Neural cell (in vitro differentiated cells): Measurements from ENCODE around the gene HMCES. TPM values are rescaled to one million over a fixed set of nuclear protein-coding genes. Genes with fewer than 3 reads are reported as not detected.

Source experiments
- H2AFZ ChIP-seq: fragments of 200-600, 300-800 bp; sonication (generic), shearing (Covaris generic); 2 replicates; pipeline ENCODE4 v1.6.0; 2014; ENCODE audit warnings: low read depth, mild to moderate bottlenecking, antibody characterized with exemption, low read length, moderate library complexity
- H3F3A ChIP-seq: fragments of 200-600 bp; shearing (Covaris generic); 2 replicates; pipeline ENCODE4 v1.6.1; 2016; ENCODE audit warnings: mild to moderate bottlenecking, moderate library complexity, mixed read lengths, antibody characterized with exemption, low read length; ENCODE audit not compliant: insufficient read depth, poor library complexity, severe bottlenecking
- H3K27ac ChIP-seq: fragments of 200-600, 300-800 bp; sonication (generic), shearing (Covaris generic); 2 replicates; pipeline ENCODE4 v1.5.1; 2014; ENCODE audit warnings: mild to moderate bottlenecking, low read length, moderate library complexity
- H3K27me3 ChIP-seq: fragments of 300-800, 200-600 bp; sonication (generic), shearing (Covaris generic); 2 replicates; pipeline ENCODE4 v1.6.0; 2014; ENCODE audit warnings: mild to moderate bottlenecking, low read depth, low read length, moderate library complexity; ENCODE audit not compliant: insufficient read depth
- H3K36me3 ChIP-seq: fragments of 300-800, 200-600 bp; sonication (generic), shearing (Covaris generic); 2 replicates; pipeline ENCODE4 v1.5.1; 2014; ENCODE audit warnings: mild to moderate bottlenecking, antibody characterized with exemption, low read length, moderate library complexity; ENCODE audit not compliant: insufficient read depth
- H3K4me2 ChIP-seq: fragments of 300-800, 200-600 bp; sonication (generic), shearing (Covaris generic); 2 replicates; pipeline ENCODE4 v1.6.0; 2014; ENCODE audit warnings: mild to moderate bottlenecking, low read length
- H3K4me3 ChIP-seq: fragments of 300-800, 200-600 bp; sonication (generic), shearing (Covaris generic); 2 replicates; pipeline ENCODE4 v1.5.1; 2014; ENCODE audit warnings: mild to moderate bottlenecking, low read length, moderate library complexity
- H3K79me2 ChIP-seq: fragments of 200-600 bp; shearing (Covaris generic); replicated peaks from 2 replicates; pipeline ENCODE4 v1.6.0; 2014; ENCODE audit warnings: mild to moderate bottlenecking, low read length, moderate library complexity; ENCODE audit not compliant: insufficient read depth
- H3K9ac ChIP-seq: fragments of 300-800, 200-600 bp; sonication (generic), shearing (Covaris generic); 2 replicates; pipeline ENCODE4 v1.6.1; 2016; ENCODE audit warnings: mild to moderate bottlenecking, low read length, mixed read lengths
- H3K9me2 ChIP-seq: fragments of 200-600 bp; shearing (Covaris generic); 2 replicates; pipeline ENCODE4 v1.6.1; 2016; ENCODE audit warnings: mild to moderate bottlenecking, low read length, mixed read lengths; ENCODE audit not compliant: insufficient read depth
- H3K9me3 ChIP-seq: fragments of 200-600, 300-800 bp; sonication (generic), shearing (Covaris generic); 2 replicates; pipeline ENCODE4 v1.6.1; 2016; ENCODE audit warnings: mild to moderate bottlenecking, mixed run types, low read length, moderate library complexity, mixed read lengths
- H4K20me1 ChIP-seq: fragments of 200-600 bp; shearing (Covaris generic); 2 replicates; pipeline ENCODE4 v1.6.1; 2016; ENCODE audit warnings: mild to moderate bottlenecking, mixed run types; ENCODE audit not compliant: insufficient read depth
- CTCF ChIP-seq: fragments of 450-650 bp; IDR thresholded peaks from 2 replicates; pipeline ENCODE4 v1.5.1; 2014; ENCODE audit warnings: antibody characterized with exemption, mild to moderate bottlenecking, moderate library complexity; ENCODE audit not compliant: poor library complexity, severe bottlenecking
- EP300 ChIP-seq: fragments of 450-650 bp; conservative IDR thresholded peaks from 2 replicates; pipeline ENCODE4 v1.6.1; 2014; ENCODE audit warnings: antibody characterized with exemption, mild to moderate bottlenecking, moderate library complexity; ENCODE audit not compliant: poor library complexity, severe bottlenecking
- EZH2 ChIP-seq: fragments of 200-600, 300-800 bp; shearing (Covaris generic), sonication (generic); IDR thresholded peaks from 2 replicates; pipeline ENCODE4 v1.6.1; 2014; ENCODE audit warnings: antibody characterized with exemption, low read length, borderline replicate concordance, mild to moderate bottlenecking; ENCODE audit not compliant: insufficient read depth, poor library complexity, severe bottlenecking
- MXI1 ChIP-seq: fragments of 450-650 bp; conservative IDR thresholded peaks from 2 replicates; pipeline ENCODE4 v1.6.1; 2014; ENCODE audit warnings: antibody characterized with exemption, mild to moderate bottlenecking; ENCODE audit not compliant: poor library complexity, severe bottlenecking
- POLR2AphosphoS5 ChIP-seq: IDR thresholded peaks from 2 replicates; pipeline ENCODE4 v1.6.1; 2012
- RAD21 ChIP-seq: fragments of 450-650 bp; conservative IDR thresholded peaks from 2 replicates; pipeline ENCODE4 v1.6.1; 2014; ENCODE audit warnings: antibody characterized with exemption, mild to moderate bottlenecking, moderate library complexity
- REST ChIP-seq: IDR thresholded peaks from 2 replicates; pipeline ENCODE4 v1.6.1; 2012; ENCODE audit warnings: borderline replicate concordance
- SMC3 ChIP-seq: fragments of 450-650 bp; conservative IDR thresholded peaks from 2 replicates; pipeline ENCODE4 v1.6.1; 2014; ENCODE audit warnings: antibody characterized with exemption, mild to moderate bottlenecking, moderate library complexity; ENCODE audit not compliant: poor library complexity
- TAF1 ChIP-seq: IDR thresholded peaks from 2 replicates; pipeline ENCODE4 v1.6.1; 2012; ENCODE audit warnings: low read depth
- polyA plus RNA-seq: library from polyadenylated mRNA; depleted of rRNA; stranded (reverse); fragments of >200 nt; gene quantifications from 2 replicates; pipeline ENCODE4 v1.2.3, GENCODE V29; 2014
- small RNA-seq, 3 experiments: library from RNA; depleted of rRNA; stranded (forward); fragments of <200 nt; gene quantifications; one replicate each; pipeline ENCODE3, GENCODE V24; 2012

Gene HMCES
- polyA plus RNA-seq, 1 donor from 2014 or later = 23.0 TPM

GRCh38 chr3:129353589-129353941, 74.9 kb downstream of the HMCES start:
- H3K4me2 ChIP-seq = no peak overlapping the region
- no peaks in the 10 kb centered on the region for H3F3A ChIP-seq
- H3K9me2 ChIP-seq = no peaks in the 10 kb centered on the region
- H2AFZ ChIP-seq = no peak overlapping the region
- no peaks in the 10 kb centered on the region for H3K79me2 ChIP-seq
- no peaks in the 10 kb centered on the region for H3K36me3 ChIP-seq
- H3K27ac ChIP-seq = no peak overlapping the region
- no peaks in the 10 kb centered on the region for H4K20me1 ChIP-seq
- H3K9me3 ChIP-seq = no peaks in the 10 kb centered on the region
- no peak overlapping the region for H3K9ac ChIP-seq
- no peak for TF ChIP-seq REST
- no peak for TF ChIP-seq SMC3
- TF ChIP-seq MXI1 = no peak
- no peak for TF ChIP-seq TAF1
- no peak for TF ChIP-seq EZH2
- no peak for TF ChIP-seq EP300
- no peak for TF ChIP-seq RAD21
- TF ChIP-seq POLR2AphosphoS5 = no peak
- no peak for TF ChIP-seq CTCF
- no peak overlapping the region for H3K4me3 ChIP-seq
- H3K27me3 ChIP-seq = no peaks in the 10 kb centered on the region

Small RNA genes lying within 50 kb of the gene (small RNA-seq; reads per million reads assigned to genes)
- 0.08 to 1.6 (median 1.6) reads per million in 3 experiments for gene MIR6826

Other genes with a start within 250 kb of the HMCES start
- gene GP9, start 218.1 kb upstream of the HMCES start, polyA plus RNA-seq = not detected in 2 replicates
- gene RAB43, start 157.1 kb upstream of the HMCES start, polyA plus RNA-seq = 0.57 TPM in 1 of 2 replicates, not detected in the other
- 23.3 and 24.9 TPM in 2 replicates for gene ISY1, start 117.8 kb upstream of the HMCES start, polyA plus RNA-seq
- 278 and 329 TPM in 2 replicates for gene CNBP, start 95.0 kb upstream of the HMCES start, polyA plus RNA-seq
- 75.0 and 92.7 TPM in 2 replicates for gene COPG1, start 29.3 kb upstream of the HMCES start, polyA plus RNA-seq
- 0.14 and 0.32 TPM in 2 replicates for gene EFCAB12, start 149.8 kb downstream of the HMCES start, polyA plus RNA-seq
- gene MBD4, start 161.1 kb downstream of the HMCES start, polyA plus RNA-seq = 48.9 and 50.0 TPM in 2 replicates
- gene IFT122, start 161.4 kb downstream of the HMCES start, polyA plus RNA-seq = 21.6 and 28.3 TPM in 2 replicates
- not detected in 2 replicates for gene RHO, start 249.8 kb downstream of the HMCES start, polyA plus RNA-seq